C4-2B (cell line): ENCODE measurements around the gene PTH1R.

Experiments used
- H3K27ac ChIP-seq: fragments of 450-650 bp; 2 replicates; pipeline ENCODE4 v1.5.1; 2017
- CTCF ChIP-seq: fragments of 450-650 bp; conservative IDR thresholded peaks from 2 replicates; pipeline ENCODE4 v1.5.1; 2017; ENCODE audit warnings: mild to moderate bottlenecking
- ZFX ChIP-seq: fragments of 450-650 bp; IDR thresholded peaks from 2 replicates; pipeline ENCODE4 v1.6.1; 2017

Gene PTH1R

GRCh38 chr3:46861605-46862368, 15.7 kb upstream of the PTH1R start:
- H3K27ac ChIP-seq, result no peak overlapping the region
- no peak for TF ChIP-seq CTCF

GRCh38 chr3:46862369-46863025, 15.0 kb upstream of the PTH1R start:
- no peak overlapping the region for H3K27ac ChIP-seq
- TF ChIP-seq CTCF (no peak), ZFX (no peak)

- TF ChIP-seq ZFX (no peak), CTCF (no peak)
Observed at GRCh38 chr3:46863261-46863782, 14.2 kb upstream of the PTH1R start, which contains the start of gene MYL3. TSS of gene MYL3 (minus strand) at chr3:46863444. CDS start at chr3:46863390, 54 bp downstream.

GRCh38 chr3:46864061-46864881, 13.2 kb upstream of the PTH1R start:
- no peak overlapping the region for H3K27ac ChIP-seq
- TF ChIP-seq ZFX (no peak), CTCF (no peak)

More at GRCh38 chr3:46863261-46863782, 14.2 kb upstream of the PTH1R start, which contains the start of gene MYL3:
- no peak within 1 kb of the TSS for H3K27ac ChIP-seq

- TF ChIP-seq ZFX (no peak), CTCF (no peak)
- no peak overlapping the region for H3K27ac ChIP-seq
Observed at GRCh38 chr3:46865031-46865507, 12.5 kb upstream of the PTH1R start.

- no peak for TF ChIP-seq ZFX
- TF ChIP-seq CTCF, result no peak
- no peak overlapping the region for H3K27ac ChIP-seq
Observed at GRCh38 chr3:46865546-46865945, 12.0 kb upstream of the PTH1R start.
